AG10803 (cell line): ENCODE measurements around the gene RNASEL.

Experiments used
- DNase-seq: peaks from one replicate; pipeline ENCODE4 v3.0.0; 2010; ENCODE audit warnings: low read depth
- H3K4me3 ChIP-seq: 2 replicates; pipeline ENCODE4 v1.5.1; 2011; ENCODE audit warnings: mild to moderate bottlenecking, low read length, control low read depth
- CTCF ChIP-seq: conservative IDR thresholded peaks from 2 replicates; pipeline ENCODE4 v1.5.1; 2011; ENCODE audit warnings: mild to moderate bottlenecking, low read length, control low read depth, inconsistent platforms

The RNASEL gene

GRCh38 chr1:182600036-182600713 lies 11.1 kb upstream of the RNASEL start:
- no peak overlapping the region for H3K4me3 ChIP-seq
- TF ChIP-seq CTCF, result no peak
- no peak for DNase-seq

- peak; percentile 26 for TF ChIP-seq CTCF
- no peak overlapping the region for H3K4me3 ChIP-seq
- DNase-seq, result no peak
These were observed 10.3 kb upstream of the RNASEL start for GRCh38 chr1:182599339-182599738.

GRCh38 chr1:182598296-182598695 lies 9.2 kb upstream of the RNASEL start:
- no peak for TF ChIP-seq CTCF
- DNase-seq, result no peak
- H3K4me3 ChIP-seq, result no peak overlapping the region

GRCh38 chr1:182596934-182597333 lies 7.9 kb upstream of the RNASEL start:
- no peak for TF ChIP-seq CTCF
- no peak for DNase-seq
- no peak overlapping the region for H3K4me3 ChIP-seq

GRCh38 chr1:182595641-182596240 lies 6.7 kb upstream of the RNASEL start:
- H3K4me3 ChIP-seq, result no peak overlapping the region
- TF ChIP-seq CTCF, result peak; percentile 78
- DNase-seq, result peak; percentile 64

GRCh38 chr1:182589931-182590330 lies 875 bp upstream of the RNASEL start:
- TF ChIP-seq CTCF, result no peak
- no peak for DNase-seq
- H3K4me3 ChIP-seq, result no peak overlapping the region

GRCh38 chr1:182589520-182589919 lies 464 bp upstream of the RNASEL start:
- no peak for DNase-seq
- no peak for TF ChIP-seq CTCF
- no peak overlapping the region for H3K4me3 ChIP-seq
